HFF-Myc (cell line): ENCODE results near the gene ISLR.

Experiments
- DNase-seq: peaks from one replicate; pipeline ENCODE4 v3.0.0-alpha.2; 2011; ENCODE audit warnings: low read depth; ENCODE audit errors: extremely low read depth
- H3K4me3 ChIP-seq: replicated peaks from 2 replicates; pipeline ENCODE4 v1.5.1; 2011; ENCODE audit warnings: low read depth, mild to moderate bottlenecking, control low read depth, low read length
- CTCF ChIP-seq: IDR thresholded peaks from 2 replicates; pipeline ENCODE4 v1.5.1; 2012; ENCODE audit warnings: mild to moderate bottlenecking, low read depth, low read length, control low read depth; ENCODE audit errors: missing control alignments

ISLR gene

GRCh38 chr15:74167891-74168331, 5.6 kb upstream of the ISLR start:
- no peak for DNase-seq
- no peak overlapping the region for H3K4me3 ChIP-seq
- no peak for TF ChIP-seq CTCF

- no peak for DNase-seq
- TF ChIP-seq CTCF: no peak
- no peak overlapping the region for H3K4me3 ChIP-seq
These were observed 4.8 kb upstream of the ISLR start for GRCh38 chr15:74168711-74169126.

GRCh38 chr15:74170071-74170844, 3.3 kb upstream of the ISLR start:
- no peak for TF ChIP-seq CTCF
- no peak for DNase-seq
- H3K4me3 ChIP-seq: no peak overlapping the region

GRCh38 chr15:74170875-74171578, 2.5 kb upstream of the ISLR start:
- TF ChIP-seq CTCF: no peak
- no peak for DNase-seq
- no peak overlapping the region for H3K4me3 ChIP-seq

- H3K4me3 ChIP-seq: no peak overlapping the region
- TF ChIP-seq CTCF: no peak
These were observed 1.5 kb upstream of the ISLR start for GRCh38 chr15:74171965-74172541.

GRCh38 chr15:74172701-74173379, 670 bp upstream of the ISLR start:
- DNase-seq: no peak
- no peak overlapping the region for H3K4me3 ChIP-seq
- no peak for TF ChIP-seq CTCF

More at GRCh38 chr15:74171965-74172541, 1.5 kb upstream of the ISLR start:
- no peak for DNase-seq
